GM08714 (cell line): ENCODE data around the gene PDCD11.

Experiments used
- H3K4me3 ChIP-seq: fragments of 200-500 bp; sonication (Bioruptor generic); 2 replicates; pipeline ENCODE4 v1.5.1; 2014; ENCODE audit warnings: mild to moderate bottlenecking, low read length, inconsistent platforms
- ZNF274 ChIP-seq: IDR thresholded peaks from 2 replicates; pipeline ENCODE4 v1.6.1; 2012; ENCODE audit warnings: mild to moderate bottlenecking, low read depth, low read length

PDCD11 gene

DNA sequence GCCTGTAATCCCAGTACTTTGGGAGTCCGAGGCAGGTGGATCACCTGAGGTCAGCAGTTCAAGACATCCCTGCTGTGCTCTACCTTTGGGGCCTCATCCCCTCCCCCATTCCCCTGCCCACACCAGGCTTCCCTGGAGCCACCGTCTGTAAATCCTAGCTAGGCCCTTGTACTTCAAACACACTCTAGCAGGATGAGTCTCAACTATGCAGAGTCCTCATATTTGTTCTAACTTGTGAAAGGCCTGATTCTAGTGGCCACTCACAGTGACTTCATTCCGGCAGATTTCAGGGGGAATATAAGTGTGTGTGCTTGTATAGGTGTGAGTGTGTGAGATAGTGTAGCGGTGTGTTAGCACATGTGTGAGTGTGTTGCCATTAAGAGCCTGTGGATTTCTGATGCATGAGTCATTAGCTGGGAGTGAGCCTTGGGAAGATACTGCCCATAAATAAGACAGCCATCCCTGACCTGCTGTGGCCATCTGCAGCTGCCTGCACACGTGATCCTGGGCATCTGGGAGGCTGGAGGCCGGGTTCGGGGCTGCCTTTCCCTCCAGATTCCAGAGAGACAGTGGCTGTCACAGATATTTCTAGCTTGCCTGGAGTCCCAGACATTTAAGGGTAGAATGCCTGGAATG, 95.4 kb downstream of the PDCD11 start:
- H3K4me3 ChIP-seq: no peak overlapping the region
- no peak for TF ChIP-seq ZNF274

GRCh38 chr10:103492655-103493261, 96.3 kb downstream of the PDCD11 start:
- TF ChIP-seq ZNF274: no peak
- no peak overlapping the region for H3K4me3 ChIP-seq

DNA sequence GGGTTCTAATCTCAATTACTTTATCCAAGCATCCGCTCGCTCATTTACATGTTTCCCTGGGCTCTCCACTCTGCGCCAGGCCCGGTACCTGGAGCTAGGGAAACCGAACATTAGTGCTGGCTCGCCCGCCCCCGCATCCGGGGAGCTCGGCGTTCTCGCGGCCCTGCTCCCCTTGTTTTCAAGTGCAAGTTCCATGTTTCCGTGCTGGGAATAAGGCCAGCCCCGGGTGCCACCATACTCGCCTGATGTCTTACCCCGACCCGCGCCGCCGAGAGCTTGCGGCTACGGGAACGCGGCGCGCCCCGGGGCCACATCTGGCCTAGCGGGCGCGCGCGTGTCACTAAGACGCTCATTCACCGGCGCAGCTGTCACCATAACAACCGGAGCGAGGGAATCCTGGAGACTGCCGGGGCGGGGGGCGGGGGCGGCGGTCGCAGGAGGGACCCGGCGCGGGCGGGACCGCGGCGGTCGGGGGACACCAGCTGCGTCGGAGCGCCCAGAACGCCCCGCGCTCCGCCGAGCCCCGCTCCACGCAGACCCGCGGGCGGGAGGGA, 97.0 kb downstream of the PDCD11 start, which contains the start of gene NEURL1:
NEURL1 (plus strand) TSS at position 344 of the 554 bp plus-strand sequence. CDS start 683 bp downstream, outside the sequence.
- peak within 1 kb of the TSS; percentile 57 for H3K4me3 ChIP-seq
- TF ChIP-seq ZNF274: no peak

DNA sequence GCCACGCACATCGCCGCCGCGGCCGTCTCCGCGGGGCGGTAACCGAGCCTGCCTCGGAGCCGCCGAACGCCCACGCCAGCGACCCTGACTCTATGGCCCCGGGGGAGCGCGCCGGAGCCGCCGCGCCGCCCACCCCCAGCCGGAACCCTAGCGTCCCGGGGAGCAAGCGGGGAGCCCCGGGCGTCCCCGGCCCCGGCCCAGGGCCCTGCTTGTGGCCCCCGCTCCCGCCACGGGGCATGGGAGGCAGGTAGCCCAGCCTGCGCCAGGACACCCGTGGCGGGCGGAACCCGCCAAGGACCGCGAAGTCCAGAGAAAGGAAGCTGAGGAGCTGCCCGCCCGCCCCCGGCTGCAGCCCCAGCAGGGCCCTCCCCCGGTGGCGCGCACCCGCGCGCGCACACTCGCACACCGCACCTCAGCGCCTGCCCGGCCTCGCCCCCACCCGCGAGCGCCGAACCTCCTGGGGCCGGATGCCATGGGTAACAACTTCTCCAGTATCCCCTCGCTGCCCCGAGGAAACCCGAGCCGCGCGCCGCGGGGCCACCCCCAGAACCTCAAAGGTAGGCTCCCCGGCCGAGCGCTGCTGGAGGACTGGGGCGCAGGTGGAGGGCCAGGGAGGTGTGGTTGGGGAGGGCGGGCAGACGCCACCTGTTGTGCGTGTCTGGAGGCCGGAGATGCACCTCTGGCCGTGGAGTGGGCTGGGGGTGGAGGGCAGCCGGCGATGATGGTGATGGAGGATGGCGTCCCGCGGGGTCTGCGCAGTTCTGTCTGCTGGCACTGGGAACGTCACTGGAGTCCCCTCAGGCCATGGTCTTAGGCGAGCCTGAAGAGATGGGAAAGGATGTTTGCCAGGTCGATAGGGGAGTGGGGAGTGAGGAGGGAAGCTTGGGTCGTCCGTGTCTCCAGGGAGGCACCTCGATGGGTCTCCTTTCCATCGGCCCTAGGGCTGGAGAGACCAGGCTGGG, 97.8 kb downstream of the PDCD11 start:
- no peak for TF ChIP-seq ZNF274
- peak overlapping the region; percentile 57 for H3K4me3 ChIP-seq

- TF ChIP-seq ZNF274: no peak
- no peak overlapping the region for H3K4me3 ChIP-seq
Observed at GRCh38 chr10:103495321-103495720, 98.9 kb downstream of the PDCD11 start.
